Trophoblast cell (in vitro differentiated cells and primary cell): ENCODE data around the gene FCGBP.

Source experiments
- DNase-seq, 2 donors: peaks; one replicate each; pipeline ENCODE4 v3.0.0-alpha.2; 2016
- H2AFZ ChIP-seq: 2 replicates; pipeline ENCODE4 v1.6.1; 2013; ENCODE audit warnings: low read length, moderate library complexity, mild to moderate bottlenecking; ENCODE audit not compliant: insufficient read depth, poor library complexity
- H2AK5ac ChIP-seq: 2 replicates; pipeline ENCODE4 v1.6.1; 2013; ENCODE audit warnings: mild to moderate bottlenecking, low read length
- H2BK120ac ChIP-seq: 2 replicates; pipeline ENCODE4 v1.6.1; 2013; ENCODE audit warnings: low read length, mild to moderate bottlenecking, moderate library complexity; ENCODE audit not compliant: insufficient read depth, poor library complexity
- H2BK12ac ChIP-seq: 2 replicates; pipeline ENCODE4 v1.6.1; 2013; ENCODE audit warnings: mild to moderate bottlenecking, low read length, moderate library complexity
- H2BK5ac ChIP-seq: 2 replicates; pipeline ENCODE4 v1.6.1; 2013; ENCODE audit warnings: low read length, low read depth, moderate library complexity, mild to moderate bottlenecking; ENCODE audit not compliant: poor library complexity
- H3K14ac ChIP-seq: 2 replicates; pipeline ENCODE4 v1.6.1; 2013; ENCODE audit warnings: mild to moderate bottlenecking, low read length
- H3K18ac ChIP-seq: 2 replicates; pipeline ENCODE4 v1.6.1; 2013; ENCODE audit warnings: mild to moderate bottlenecking, low read length
- H3K23ac ChIP-seq: 2 replicates; pipeline ENCODE4 v1.6.1; 2013; ENCODE audit warnings: low read length
- H3K27ac ChIP-seq: 2 replicates; pipeline ENCODE4 v1.5.1; 2013; ENCODE audit warnings: low read depth, mild to moderate bottlenecking, inconsistent platforms, low read length, moderate library complexity
- H3K27me3 ChIP-seq: 2 replicates; pipeline ENCODE4 v1.6.1; 2013; ENCODE audit warnings: inconsistent platforms, mild to moderate bottlenecking, low read length, moderate library complexity; ENCODE audit not compliant: insufficient read depth
- H3K36me3 ChIP-seq, 2 experiments: 1 replicate in 1 of 2; 2 replicates in 1 of 2; pipeline ENCODE4 v1.6.1; 2013; ENCODE audit warnings: low read length in 2 of 2, mild to moderate bottlenecking in 2 of 2, moderate library complexity in 1 of 2; ENCODE audit not compliant: insufficient read depth in 2 of 2, control insufficient read depth in 1 of 2
- H3K4ac ChIP-seq: 2 replicates; pipeline ENCODE4 v1.6.1; 2013; ENCODE audit warnings: low read depth, mild to moderate bottlenecking, low read length, moderate library complexity
- H3K4me1 ChIP-seq, 2 experiments: 1 replicate in 1 of 2; 2 replicates in 1 of 2; pipeline ENCODE4 v1.6.1; 2013; ENCODE audit warnings: low read length in 2 of 2, mild to moderate bottlenecking in 2 of 2, moderate library complexity in 1 of 2; ENCODE audit not compliant: insufficient read depth in 2 of 2, control insufficient read depth in 1 of 2
- H3K4me2 ChIP-seq: 2 replicates; pipeline ENCODE4 v1.6.1; 2013; ENCODE audit warnings: inconsistent platforms, mild to moderate bottlenecking, low read length, moderate library complexity
- H3K4me3 ChIP-seq: 2 replicates; pipeline ENCODE4 v1.5.1; 2013; ENCODE audit warnings: mild to moderate bottlenecking, low read depth, low read length, inconsistent platforms
- H3K79me1 ChIP-seq: one replicate; pipeline ENCODE4 v1.6.1; 2013; ENCODE audit warnings: low read length
- H3K79me2 ChIP-seq: 2 replicates; pipeline ENCODE4 v1.6.1; 2013; ENCODE audit warnings: low read length, mild to moderate bottlenecking; ENCODE audit not compliant: control insufficient read depth, insufficient read depth, poor library complexity
- H3K9ac ChIP-seq: 2 replicates; pipeline ENCODE4 v1.6.1; 2013; ENCODE audit warnings: mild to moderate bottlenecking, low read length
- H3K9me3 ChIP-seq: 2 replicates; pipeline ENCODE4 v1.6.1; 2013; ENCODE audit warnings: low read depth, mild to moderate bottlenecking, control low read depth, inconsistent platforms, low read length; ENCODE audit not compliant: insufficient read depth
- H4K12ac ChIP-seq: 2 replicates; pipeline ENCODE4 v1.6.1; 2013; ENCODE audit warnings: low read depth, mild to moderate bottlenecking, low read length, moderate library complexity
- H4K8ac ChIP-seq: 2 replicates; pipeline ENCODE4 v1.6.1; 2013; ENCODE audit warnings: low read depth, mild to moderate bottlenecking, low read length, moderate library complexity
- H4K91ac ChIP-seq: one replicate; pipeline ENCODE4 v1.6.1; 2013; ENCODE audit warnings: low read depth, mild to moderate bottlenecking, low read length, moderate library complexity
- WGBS: extraction: QIAGEN DNeasy Blood & Tissue Kit; methylation state at CpG from one replicate; pipeline ENCODE4 v1.1.7; 2013; ENCODE audit warnings: missing lambda C conversion rate; ENCODE audit not compliant: insufficient read length, insufficient coverage; ENCODE audit errors: extremely low coverage; 5-methylcytosine and 5-hydroxymethylcytosine counted together

Gene FCGBP

GRCh38 chr19:39926170-39926760 is 8.2 kb downstream of the FCGBP start:
- H3K23ac ChIP-seq: no peak overlapping the region
- no peaks in the 10 kb centered on the region for H3K79me2 ChIP-seq
- no peak overlapping the region for H3K4me3 ChIP-seq
- no peak overlapping the region for H3K18ac ChIP-seq
- H2BK12ac ChIP-seq: no peak overlapping the region
- no peaks in the 10 kb centered on the region for H3K4me1 ChIP-seq
- H4K12ac ChIP-seq: no peak overlapping the region
- WGBS: no CpG with 5 or more reads among the region's 8 CpGs
- no peaks in the 10 kb centered on the region for H3K36me3 ChIP-seq
- H2BK5ac ChIP-seq: no peak overlapping the region
- H3K9ac ChIP-seq: no peak overlapping the region
- H3K27me3 ChIP-seq: no peaks in the 10 kb centered on the region
- H2BK120ac ChIP-seq: no peak overlapping the region
- no peak overlapping the region for H4K91ac ChIP-seq
- H3K4me2 ChIP-seq: no peak overlapping the region
- H4K8ac ChIP-seq: no peak overlapping the region
- H2AFZ ChIP-seq: no peak overlapping the region
- H3K14ac ChIP-seq: no peak overlapping the region
- H3K27ac ChIP-seq: no peak overlapping the region
- no peaks in the 10 kb centered on the region for H3K79me1 ChIP-seq
- H2AK5ac ChIP-seq: no peak overlapping the region
- H3K9me3 ChIP-seq: no peaks in the 10 kb centered on the region
- no peak overlapping the region for H3K4ac ChIP-seq
- DNase-seq: peak; percentile 49 to 86

GRCh38 chr19:39924952-39925351 is 9.5 kb downstream of the FCGBP start:
- Histone ChIP-seq H3K27ac (no peak overlapping the region), H2AK5ac (no peak overlapping the region), H3K14ac (no peak overlapping the region), H2BK12ac (no peak overlapping the region), H4K8ac (no peak overlapping the region), H3K27me3 (no peaks in the 10 kb centered on the region), H3K4me2 (no peak overlapping the region), H3K79me1 (no peaks in the 10 kb centered on the region), H2AFZ (no peak overlapping the region), H3K4me1 (no peaks in the 10 kb centered on the region), H3K4ac (no peak overlapping the region), H2BK5ac (no peak overlapping the region), H3K4me3 (no peak overlapping the region), H3K23ac (no peak overlapping the region), H3K9me3 (no peaks in the 10 kb centered on the region), H4K91ac (no peak overlapping the region), H3K18ac (no peak overlapping the region), H3K36me3 (no peaks in the 10 kb centered on the region), H4K12ac (no peak overlapping the region), H3K79me2 (no peaks in the 10 kb centered on the region), H3K9ac (no peak overlapping the region), H2BK120ac (no peak overlapping the region)
- DNase-seq: no peak
- no CpG with 5 or more reads among the region's 5 CpGs for WGBS

- no peak overlapping the region for H4K8ac ChIP-seq
- no peak overlapping the region for H3K4ac ChIP-seq
- H3K23ac ChIP-seq: no peak overlapping the region
- H4K91ac ChIP-seq: no peak overlapping the region
- no peaks in the 10 kb centered on the region for H3K4me1 ChIP-seq
- no peak for DNase-seq
- H2AFZ ChIP-seq: no peak overlapping the region
- WGBS: no CpG with 5 or more reads among the region's 37 CpGs
- no peaks in the 10 kb centered on the region for H3K9me3 ChIP-seq
- no peak overlapping the region for H2AK5ac ChIP-seq
- no peak overlapping the region for H2BK5ac ChIP-seq
- no peak overlapping the region for H2BK12ac ChIP-seq
- H3K9ac ChIP-seq: no peak overlapping the region
- no peak overlapping the region for H3K4me3 ChIP-seq
- no peak overlapping the region for H3K27ac ChIP-seq
- no peak overlapping the region for H3K18ac ChIP-seq
- H2BK120ac ChIP-seq: no peak overlapping the region
- H3K4me2 ChIP-seq: no peak overlapping the region
- H3K79me2 ChIP-seq: no peaks in the 10 kb centered on the region
- no peaks in the 10 kb centered on the region for H3K36me3 ChIP-seq
- H3K27me3 ChIP-seq: no peaks in the 10 kb centered on the region
- no peak overlapping the region for H4K12ac ChIP-seq
- H3K14ac ChIP-seq: no peak overlapping the region
- no peaks in the 10 kb centered on the region for H3K79me1 ChIP-seq
Observed at GRCh38 chr19:39924389-39924788, 10.0 kb downstream of the FCGBP start.

- Histone ChIP-seq H4K8ac (no peak overlapping the region), H2BK120ac (no peak overlapping the region), H3K9ac (no peak overlapping the region), H3K18ac (no peak overlapping the region), H3K4ac (no peak overlapping the region), H3K79me1 (no peaks in the 10 kb centered on the region), H2AK5ac (no peak overlapping the region), H4K12ac (no peak overlapping the region), H3K9me3 (no peaks in the 10 kb centered on the region), H3K23ac (no peak overlapping the region), H4K91ac (no peak overlapping the region), H3K14ac (no peak overlapping the region), H2BK12ac (no peak overlapping the region), H3K79me2 (no peaks in the 10 kb centered on the region), H3K4me3 (no peak overlapping the region), H3K36me3 (no peaks in the 10 kb centered on the region), H3K4me2 (no peak overlapping the region), H3K4me1 (no peaks in the 10 kb centered on the region), H2BK5ac (no peak overlapping the region), H3K27ac (no peak overlapping the region), H3K27me3 (no peaks in the 10 kb centered on the region), H2AFZ (no peak overlapping the region)
- no peak for DNase-seq
- WGBS: no CpG with 5 or more reads among the region's 4 CpGs
Observed at GRCh38 chr19:39923862-39924261, 10.6 kb downstream of the FCGBP start.
